HepG2 (cell line): ENCODE data around the gene AGPAT2. TPM values are rescaled to one million over a fixed set of nuclear protein-coding genes. Genes with fewer than 3 reads are reported as not detected.

ENCODE experiments used
- ATAC-seq: fragments of 200-7000 bp; cut with Tn5 transposase; 3 replicates; pipeline ENCODE4 v1.9.1; 2020; ENCODE audit warnings: mild to moderate bottlenecking, moderate library complexity
- BruUV-seq: library from RNA; stranded (reverse); fragments of 400-500 nt; replicated peaks from 2 replicates; lab custom pipeline; 2021; lab: Mats Ljungman, UMichigan
- CTCF ChIA-PET: fragments of 300-600 bp; formaldehyde crosslinking; extraction: SDS; loops from one replicate; lab custom pipeline; 2021; ENCODE audit warnings: low total read pairs, inconsistent platforms, low intra/inter-chr PET ratio; lab: Yijun Ruan, JAX
- POLR2A ChIA-PET: fragments of 350-600 bp; sonication (Branson Sonifier 250); formaldehyde crosslinking; loops from one replicate; lab custom pipeline; 2020; ENCODE audit warnings: antibody characterized with exemption, inconsistent platforms; lab: Yijun Ruan, JAX
- DNase-seq: peaks from one replicate; pipeline ENCODE4 v3.0.0-alpha.2; 2015; ENCODE audit warnings: low spot score
- FAIRE-seq: peaks from 3 replicates; lab custom pipeline; 2011; peaks lifted over from hg19 to GRCh38; lab: Jason Lieb, UNC
- H2AFZ ChIP-seq: one replicate; pipeline ENCODE4 v1.6.1; 2011; ENCODE audit warnings: low read length, inconsistent platforms
- H3K27ac ChIP-seq: fragments of 300-600 bp; 3 replicates; pipeline ENCODE4 v1.8.0; 2011; ENCODE audit warnings: mixed run types, mild to moderate bottlenecking, mixed read lengths, low read length, inconsistent platforms; ENCODE audit not compliant: insufficient read depth; ENCODE audit errors: extremely low read length
- H3K27me3 ChIP-seq, 2 experiments: fragments of 200-600 bp in 1 of 2; 2 replicates in 1 of 2; 3 replicates in 1 of 2; pipeline versions ENCODE4 v1.6.0 to v1.8.0; 2011; ENCODE audit warnings: low read length in 2 of 2, mild to moderate bottlenecking in 2 of 2, moderate library complexity in 2 of 2, inconsistent platforms in 1 of 2; ENCODE audit not compliant: insufficient read depth in 2 of 2, control insufficient read depth in 1 of 2
- H3K36me3 ChIP-seq, 2 experiments: fragments of 200-600 bp in 1 of 2; replicated peaks in 1 of 2; 2 replicates in 1 of 2; 3 replicates in 1 of 2; pipeline versions ENCODE4 v1.5.1 to v1.8.0; 2011; ENCODE audit warnings: low read length in 2 of 2, inconsistent platforms in 1 of 2; ENCODE audit not compliant: insufficient read depth in 2 of 2, control insufficient read depth in 1 of 2
- H3K4me1 ChIP-seq: 2 replicates; pipeline ENCODE4 v1.5.1; 2012; ENCODE audit warnings: low read length, inconsistent platforms; ENCODE audit not compliant: insufficient read depth
- H3K4me2 ChIP-seq: 2 replicates; pipeline ENCODE4 v1.6.0; 2011; ENCODE audit warnings: low read depth, low read length, inconsistent platforms
- H3K4me3 ChIP-seq, 3 experiments: fragments of 200-600 bp in 1 of 3; sonication (generic), shearing (Covaris generic) in 1 of 3; replicated peaks in 1 of 3; 2 replicates each; pipeline ENCODE4 v1.5.1; 2011 to 2016; ENCODE audit warnings: low read length in 3 of 3, inconsistent platforms in 2 of 3, low read depth in 2 of 3, mild to moderate bottlenecking in 2 of 3, control low read depth in 1 of 3, mixed read lengths in 1 of 3; ENCODE audit not compliant: insufficient read depth in 1 of 3
- H3K79me2 ChIP-seq: one replicate; pipeline ENCODE4 v1.6.1; 2011; ENCODE audit warnings: low read length, inconsistent platforms; ENCODE audit not compliant: insufficient read depth
- H3K9ac ChIP-seq: 2 replicates; pipeline ENCODE4 v1.6.0; 2011; ENCODE audit warnings: mild to moderate bottlenecking, low read depth, low read length, inconsistent platforms; ENCODE audit not compliant: insufficient read depth
- H3K9me3 ChIP-seq: 2 replicates; pipeline ENCODE4 v1.5.1; 2012; ENCODE audit warnings: mild to moderate bottlenecking, low read length
- H4K20me1 ChIP-seq: 2 replicates; pipeline ENCODE4 v1.6.0; 2011; ENCODE audit warnings: inconsistent platforms, mild to moderate bottlenecking, low read length, moderate library complexity; ENCODE audit not compliant: insufficient read depth
- AHR ChIP-seq: IDR thresholded peaks from 2 replicates; pipeline ENCODE4 v1.6.1; 2018; ENCODE audit warnings: missing genetic modification reagents, missing compliant biosample characterization
- BRD4 ChIP-seq: sonication (generic); formaldehyde crosslinking; IDR thresholded peaks from 2 replicates; pipeline ENCODE4 v1.4.0; 2020; ENCODE audit warnings: missing genetic modification reagents
- MAX ChIP-seq: IDR thresholded peaks from 2 replicates; pipeline ENCODE4 v1.6.1; 2012; ENCODE audit warnings: inconsistent platforms
- MED1 ChIP-seq: sonication (generic); formaldehyde crosslinking; IDR thresholded peaks from 2 replicates; pipeline ENCODE4 v1.4.0; 2020; ENCODE audit warnings: missing genetic modification reagents
- MTA1 ChIP-seq: sonication (generic); formaldehyde crosslinking; IDR thresholded peaks from 2 replicates; pipeline ENCODE4 v1.4.0; 2020; ENCODE audit warnings: missing genetic modification reagents, mild to moderate bottlenecking, borderline replicate concordance
- PLSCR1 ChIP-seq: sonication (generic); formaldehyde crosslinking; IDR thresholded peaks from 2 replicates; pipeline ENCODE4 v1.5.0; 2020; ENCODE audit warnings: missing genetic modification reagents, mild to moderate bottlenecking, borderline replicate concordance
- SALL1 ChIP-seq: sonication (generic); formaldehyde crosslinking; IDR thresholded peaks from 2 replicates; pipeline ENCODE4 v1.8.0; 2022; ENCODE audit warnings: mild to moderate bottlenecking, missing genetic modification reagents
- SKI ChIP-seq: fragments of 450-650 bp; IDR thresholded peaks from one replicate; pipeline ENCODE4 v1.6.1; 2018; ENCODE audit warnings: mild to moderate bottlenecking; ENCODE audit not compliant: partially characterized antibody
- SNAPC5 ChIP-seq: sonication (generic); formaldehyde crosslinking; IDR thresholded peaks from 2 replicates; pipeline ENCODE4 v1.8.1; 2023; ENCODE audit warnings: mild to moderate bottlenecking, missing genetic modification reagents, borderline replicate concordance
- TRIM24 ChIP-seq: sonication (generic); formaldehyde crosslinking; IDR thresholded peaks from 2 replicates; pipeline ENCODE4 v1.8.0; 2022; ENCODE audit warnings: mild to moderate bottlenecking, missing genetic modification reagents
- ZBED4 ChIP-seq: sonication (generic); formaldehyde crosslinking; IDR thresholded peaks from 2 replicates; pipeline ENCODE4 v1.4.0; 2020; ENCODE audit warnings: missing genetic modification reagents, borderline replicate concordance
- ZFP36 ChIP-seq: fragments of 150-350 bp; IDR thresholded peaks from 2 replicates; pipeline ENCODE4 v1.6.1; 2018; ENCODE audit warnings: borderline replicate concordance, low read length, low read depth; ENCODE audit not compliant: partially characterized antibody
- ZFP41 ChIP-seq: sonication (generic); formaldehyde crosslinking; IDR thresholded peaks from 2 replicates; pipeline ENCODE4 v1.4.0; 2020; ENCODE audit warnings: mild to moderate bottlenecking, missing genetic modification reagents, borderline replicate concordance
- ZKSCAN8 ChIP-seq: IDR thresholded peaks from 2 replicates; pipeline ENCODE4 v1.6.1; 2016; ENCODE audit warnings: borderline replicate concordance, missing genetic modification reagents, missing compliant biosample characterization
- ZMYM2 ChIP-seq: sonication (generic); formaldehyde crosslinking; IDR thresholded peaks from 2 replicates; pipeline ENCODE4 v1.8.0; 2022; ENCODE audit warnings: mild to moderate bottlenecking, missing genetic modification reagents
- ZNF256 ChIP-seq: sonication (generic); formaldehyde crosslinking; conservative IDR thresholded peaks from 2 replicates; pipeline ENCODE4 v1.4.0; 2020; ENCODE audit warnings: missing genetic modification reagents
- ZNF468 ChIP-seq: sonication (generic); formaldehyde crosslinking; IDR thresholded peaks from 2 replicates; pipeline ENCODE4 v1.8.0; 2022; ENCODE audit warnings: mild to moderate bottlenecking, moderate library complexity, missing genetic modification reagents
- WGBS: methylation state at CpG from one replicate; pipeline ENCODE4 v1.1.6; 2017; ENCODE audit warnings: low lambda C conversion rate; 5-methylcytosine and 5-hydroxymethylcytosine counted together
- in situ Hi-C: cut with HindIII; loops from 2 replicates; pipeline ENCODE4 v1.10.0; 2017; ENCODE audit warnings: low pct_unique_long_range_greater_than_20kb; ENCODE audit not compliant: extremely low pct_ligation_motif_present
- intact Hi-C: fragments of 100-400 bp; cut with micrococcal nuclease; formaldehyde crosslinking; loops from one replicate; pipeline ENCODE4 v1.10.0; 2022; ENCODE audit not compliant: unreplicated experiment
- polyA plus RNA-seq, 8 experiments: library from polyadenylated mRNA; depleted of rRNA in 3 of 8; stranded (reverse) in 7 of 8; unstranded in 1 of 8; fragments of >200 nt; fragmentation: Illumina TruSeq in 4 of 8; extraction: Trizol in 4 of 8; gene quantifications; 2 replicates each; pipeline versions ENCODE4 v1.2.1 to v1.2.3, GENCODE V29; 2011 to 2016; ENCODE audit warnings: low read depth in 4 of 8, missing spikeins in 1 of 8, mixed read lengths in 1 of 8; ENCODE audit not compliant: insufficient read depth in 1 of 8
- total RNA-seq, 5 experiments: library from RNA; depleted of rRNA; stranded (reverse); fragments of >200 nt; fragmentation: Illumina TruSeq; extraction: Trizol; gene quantifications; 2 replicates each; pipeline ENCODE4 v1.2.3, GENCODE V29; 2016; ENCODE audit warnings: low read depth in 1 of 5

The AGPAT2 gene
- total and polyA plus RNA-seq, 2 of the 13 experiments (the other 11 are each of a cell fraction or from before 2014, with no cell fraction given) = 3.9 to 25.8 TPM

- ATAC-seq = peak; percentile 68
- Histone ChIP-seq H3K4me2 (peak overlapping the region; percentile 97), H3K36me3 (peaks cover 9 to 19% of the 10 kb centered on the region in 2 experiments; a peak in 4 of 5 replicates), H3K4me3 (peak overlapping the region; percentile 61 to 89 (median 89)), H4K20me1 (peaks cover 41% of the 10 kb centered on the region), H3K79me2 (peaks cover 31% of the 10 kb centered on the region), H3K27me3 (peaks cover 0 to 3% of the 10 kb centered on the region in 2 experiments; a peak in 1 of 5 replicates), H2AFZ (no peak overlapping the region), H3K9me3 (no peaks in the 10 kb centered on the region), H3K27ac (peak overlapping the region; percentile 59), H3K4me1 (peaks cover 56% of the 10 kb centered on the region), H3K9ac (peak overlapping the region; percentile 90)
- intact Hi-C loops (no loop called here), in situ Hi-C loops (no loop called here)
- POLR2A ChIA-PET = interaction anchor here (0.7 to 3.6 kb wide), 16 partner anchors 9 to 358 kb away, joined by 3 to 30 read pairs (median 3); partner anchors contain the start of genes LCN10 and PAXX
- TSS peak; percentile 68 for BruUV-seq
- DNase-seq = no peak
- under 1% methylated on average over 34 of the region's 53 CpGs for WGBS
- CTCF ChIA-PET = interaction anchor here (0.6 kb wide), 1 partner anchor 24 kb away, joined by 3 read pairs; no protein-coding TSS in a partner anchor
- FAIRE-seq = no peak
- TF ChIP-seq BRD4 (peak; percentile 76; the same call in 1 of the 2 replicates), MED1 (no peak), SALL1 (CRISPR knock-in tag) (no peak; the same call in 1 of the 2 replicates), ZNF468 (CRISPR knock-in tag) (peak; percentile 64; the same call in 1 of the 2 replicates), ZMYM2 (peak; percentile 70; the same call in 1 of the 2 replicates), ZKSCAN8 (CRISPR knock-in tag) (peak; percentile 100), SKI (no peak), PLSCR1 (CRISPR knock-in tag) (no peak), ZFP41 (CRISPR knock-in tag) (no peak), MAX (no peak), ZFP36 (no peak), TRIM24 (CRISPR knock-in tag) (no peak), AHR (CRISPR knock-in tag) (no peak), ZBED4 (CRISPR knock-in tag) (no peak), SNAPC5 (CRISPR knock-in tag) (no peak), ZNF256 (CRISPR knock-in tag) (0 out of 2 replicates have a peak, but pooled peaks have one; percentile 24), MTA1 (CRISPR knock-in tag) (no peak)
Observed at GRCh38 chr9:136728548-136729123, 41.4 kb upstream of the AGPAT2 start.
